T-helper 2 cell treated with Interferon-gamma antibody and Interleukin-4, amounts not matched to agents 5 μg/mL and 100 μg/mL, for 36 hours (primary cell): ENCODE measurements around the gene GCSH.
"Not testable (repeated sequence)": the region's sequence is repeated elsewhere in the genome, so short reads cannot be mapped to it uniquely, and the experiment has no call there.

ENCODE experiments used
- DNase-seq: peaks from one replicate; pipeline ENCODE4 v3.0.0; 2021; ENCODE audit warnings: low spot score
- H3K27ac Mint-ChIP-seq: one replicate; pipeline ENCODE4 v1.8.0; 2021; ENCODE audit warnings: mild to moderate bottlenecking, mixed read lengths
- H3K27me3 Mint-ChIP-seq: one replicate; pipeline ENCODE4 v1.8.0; 2021; ENCODE audit warnings: low read depth, mixed read lengths
- H3K36me3 Mint-ChIP-seq: one replicate; pipeline ENCODE4 v1.8.0; 2021; ENCODE audit warnings: low read depth, mixed read lengths
- H3K4me1 Mint-ChIP-seq: one replicate; pipeline ENCODE4 v1.8.0; 2021; ENCODE audit warnings: low read depth, mixed read lengths
- H3K4me3 Mint-ChIP-seq: one replicate; pipeline ENCODE4 v1.8.0; 2022; ENCODE audit warnings: mild to moderate bottlenecking, moderate library complexity, mixed read lengths
- H3K9me3 Mint-ChIP-seq: one replicate; pipeline ENCODE4 v1.8.0; 2021; ENCODE audit warnings: mixed read lengths

Gene GCSH

GRCh38 chr16:81121474-81121990 lies 25.3 kb upstream of the GCSH start:
- no peaks in the 10 kb centered on the region for H3K9me3 Mint-ChIP-seq
- H3K36me3 Mint-ChIP-seq: no peaks in the 10 kb centered on the region
- no peak overlapping the region for H3K4me3 Mint-ChIP-seq
- no peaks in the 10 kb centered on the region for H3K4me1 Mint-ChIP-seq
- no peak overlapping the region for H3K27ac Mint-ChIP-seq
- DNase-seq: no peak
- no peaks in the 10 kb centered on the region for H3K27me3 Mint-ChIP-seq

GRCh38 chr16:81117436-81117835 lies 21.2 kb upstream of the GCSH start:
- Mint-ChIP-seq H3K36me3 (no peaks in the 10 kb centered on the region), H3K4me3 (no peak overlapping the region), H3K4me1 (no peaks in the 10 kb centered on the region), H3K9me3 (no peaks in the 10 kb centered on the region), H3K27me3 (no peaks in the 10 kb centered on the region), H3K27ac (no peak overlapping the region)
- DNase-seq: no peak

GRCh38 chr16:81116285-81116684 lies 20.1 kb upstream of the GCSH start:
- H3K27me3 Mint-ChIP-seq: no peaks in the 10 kb centered on the region
- no peaks in the 10 kb centered on the region for H3K4me1 Mint-ChIP-seq
- H3K9me3 Mint-ChIP-seq: no peaks in the 10 kb centered on the region
- no peak overlapping the region for H3K27ac Mint-ChIP-seq
- H3K4me3 Mint-ChIP-seq: no peak overlapping the region
- H3K36me3 Mint-ChIP-seq: no peaks in the 10 kb centered on the region
- no peak for DNase-seq

GRCh38 chr16:81112453-81112852 lies 16.3 kb upstream of the GCSH start:
- no peaks in the 10 kb centered on the region for H3K9me3 Mint-ChIP-seq
- H3K27me3 Mint-ChIP-seq: no peaks in the 10 kb centered on the region
- no peaks in the 10 kb centered on the region for H3K36me3 Mint-ChIP-seq
- H3K4me3 Mint-ChIP-seq: no peak overlapping the region
- H3K4me1 Mint-ChIP-seq: no peaks in the 10 kb centered on the region
- H3K27ac Mint-ChIP-seq: no peak overlapping the region
- DNase-seq: no peak

GRCh38 chr16:81109274-81109673 lies 13.1 kb upstream of the GCSH start:
- DNase-seq, H3K27ac Mint-ChIP-seq, H3K27me3 Mint-ChIP-seq, H3K4me3 Mint-ChIP-seq, H3K4me1 Mint-ChIP-seq, H3K9me3 Mint-ChIP-seq, H3K36me3 Mint-ChIP-seq: not testable (repeated sequence)

GRCh38 chr16:81107511-81107910 lies 11.3 kb upstream of the GCSH start:
- H3K4me3 Mint-ChIP-seq: no peak overlapping the region
- no peaks in the 10 kb centered on the region for H3K9me3 Mint-ChIP-seq
- H3K4me1 Mint-ChIP-seq: no peaks in the 10 kb centered on the region
- H3K27me3 Mint-ChIP-seq: peaks cover 2% of the 10 kb centered on the region
- H3K36me3 Mint-ChIP-seq: no peaks in the 10 kb centered on the region
- no peak overlapping the region for H3K27ac Mint-ChIP-seq
- no peak for DNase-seq

- Mint-ChIP-seq H3K27ac (no peak overlapping the region), H3K9me3 (no peaks in the 10 kb centered on the region)
Measured at GRCh38 chr16:81106826-81107503, 10.8 kb upstream of the GCSH start.

GRCh38 chr16:81105946-81106345 lies 9.8 kb upstream of the GCSH start:
- Mint-ChIP-seq H3K27me3 (peaks cover 2% of the 10 kb centered on the region), H3K27ac (no peak overlapping the region), H3K4me3 (no peak overlapping the region)

More at GRCh38 chr16:81106826-81107503, 10.8 kb upstream of the GCSH start:
- DNase-seq: no peak
- no peak overlapping the region for H3K4me3 Mint-ChIP-seq
- H3K36me3 Mint-ChIP-seq: no peaks in the 10 kb centered on the region
- no peaks in the 10 kb centered on the region for H3K4me1 Mint-ChIP-seq
- H3K27me3 Mint-ChIP-seq: peaks cover 2% of the 10 kb centered on the region

GRCh38 chr16:81101702-81102101 lies 5.5 kb upstream of the GCSH start:
- Mint-ChIP-seq H3K9me3 (peaks cover under 1% of the 10 kb centered on the region), H3K27ac (no peak overlapping the region), H3K36me3 (no peaks in the 10 kb centered on the region), H3K4me3 (no peak overlapping the region), H3K4me1 (peaks cover 1% of the 10 kb centered on the region), H3K27me3 (peaks cover 2% of the 10 kb centered on the region)
- no peak for DNase-seq

More at GRCh38 chr16:81105946-81106345, 9.8 kb upstream of the GCSH start:
- H3K4me1 Mint-ChIP-seq: no peaks in the 10 kb centered on the region
- no peak for DNase-seq
- no peaks in the 10 kb centered on the region for H3K9me3 Mint-ChIP-seq
- H3K36me3 Mint-ChIP-seq: no peaks in the 10 kb centered on the region

GRCh38 chr16:81099958-81100357 lies 3.8 kb upstream of the GCSH start:
- Mint-ChIP-seq H3K4me3 (no peak overlapping the region), H3K4me1 (peaks cover 4% of the 10 kb centered on the region), H3K27me3 (peaks cover 2% of the 10 kb centered on the region), H3K9me3 (peaks cover 4% of the 10 kb centered on the region), H3K27ac (no peak overlapping the region), H3K36me3 (peaks cover 2% of the 10 kb centered on the region)
- no peak for DNase-seq

- H3K9me3 Mint-ChIP-seq: peaks cover 4% of the 10 kb centered on the region
- no peak for DNase-seq
- peaks cover 2% of the 10 kb centered on the region for H3K36me3 Mint-ChIP-seq
- no peak overlapping the region for H3K4me3 Mint-ChIP-seq
- H3K27me3 Mint-ChIP-seq: no peaks in the 10 kb centered on the region
- H3K27ac Mint-ChIP-seq: no peak overlapping the region
- peaks cover 4% of the 10 kb centered on the region for H3K4me1 Mint-ChIP-seq
Measured at GRCh38 chr16:81097230-81097629, 1.0 kb upstream of the GCSH start.

GRCh38 chr16:81096715-81097208 lies 567 bp upstream of the GCSH start:
- peak overlapping the region; percentile 69 for H3K4me3 Mint-ChIP-seq
- peaks cover 4% of the 10 kb centered on the region for H3K9me3 Mint-ChIP-seq
- H3K36me3 Mint-ChIP-seq: peaks cover 2% of the 10 kb centered on the region
- H3K4me1 Mint-ChIP-seq: peaks cover 4% of the 10 kb centered on the region
- H3K27me3 Mint-ChIP-seq: no peaks in the 10 kb centered on the region
- no peak for DNase-seq
- peak overlapping the region; percentile 82 for H3K27ac Mint-ChIP-seq

- Mint-ChIP-seq H3K27ac (no peak overlapping the region), H3K9me3 (peaks cover 4% of the 10 kb centered on the region), H3K4me3 (peak overlapping the region; percentile 79), H3K4me1 (peaks cover 4% of the 10 kb centered on the region), H3K36me3 (peaks cover 2% of the 10 kb centered on the region), H3K27me3 (no peaks in the 10 kb centered on the region)
- DNase-seq: no peak
Measured at GRCh38 chr16:81095653-81095952, 592 bp downstream of the GCSH start.

GRCh38 chr16:81094771-81095251 lies 1.4 kb downstream of the GCSH start:
- Mint-ChIP-seq H3K9me3 (peaks cover 4% of the 10 kb centered on the region), H3K27me3 (no peaks in the 10 kb centered on the region), H3K36me3 (peaks cover 2% of the 10 kb centered on the region), H3K4me3 (peak overlapping the region; percentile 79), H3K4me1 (peaks cover 4% of the 10 kb centered on the region), H3K27ac (peak overlapping the region; percentile 41)
- no peak for DNase-seq

GRCh38 chr16:81088836-81089235 lies 7.4 kb downstream of the GCSH start:
- Mint-ChIP-seq H3K4me1 (peaks cover 2% of the 10 kb centered on the region), H3K9me3 (no peaks in the 10 kb centered on the region), H3K27me3 (no peaks in the 10 kb centered on the region), H3K27ac (no peak overlapping the region), H3K36me3 (peaks cover 2% of the 10 kb centered on the region), H3K4me3 (no peak overlapping the region)
- DNase-seq: no peak
